HG02798 (cell line): Measurements from ENCODE around the gene KCNJ9.

Experiments
- ATAC-seq: cut with Tn5 transposase; IDR thresholded peaks from one replicate; pipeline ENCODE4 v1.9.1; 2021; ENCODE audit warnings: mild to moderate bottlenecking; ENCODE audit not compliant: unreplicated experiment, poor library complexity

Gene KCNJ9

GRCh38 chr1:160064746-160065145, 16.6 kb upstream of the KCNJ9 start:
- no peak for ATAC-seq

- ATAC-seq = no peak
Measured at GRCh38 chr1:160066829-160067745, 14.3 kb upstream of the KCNJ9 start.

DNA sequence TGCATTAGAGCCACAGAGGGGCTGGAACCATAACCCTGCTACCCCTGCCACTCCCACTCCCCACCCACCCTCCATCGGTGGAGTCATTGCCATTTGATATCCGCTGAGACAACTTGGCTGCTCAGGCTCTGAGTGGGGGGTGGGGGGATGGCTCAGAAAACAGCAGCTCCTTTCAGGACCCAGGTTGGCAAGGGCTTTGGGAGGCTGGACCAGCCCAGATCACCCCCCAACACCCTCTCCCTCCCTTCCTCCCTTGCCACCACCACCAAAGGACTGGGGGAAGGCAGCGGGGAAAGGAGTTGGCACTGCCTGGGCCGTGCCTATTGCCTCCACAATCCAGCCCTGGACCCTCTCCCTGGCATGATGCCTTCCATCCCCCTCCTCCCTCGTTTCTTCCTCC, 13.1 kb upstream of the KCNJ9 start:
- no peak for ATAC-seq

DNA sequence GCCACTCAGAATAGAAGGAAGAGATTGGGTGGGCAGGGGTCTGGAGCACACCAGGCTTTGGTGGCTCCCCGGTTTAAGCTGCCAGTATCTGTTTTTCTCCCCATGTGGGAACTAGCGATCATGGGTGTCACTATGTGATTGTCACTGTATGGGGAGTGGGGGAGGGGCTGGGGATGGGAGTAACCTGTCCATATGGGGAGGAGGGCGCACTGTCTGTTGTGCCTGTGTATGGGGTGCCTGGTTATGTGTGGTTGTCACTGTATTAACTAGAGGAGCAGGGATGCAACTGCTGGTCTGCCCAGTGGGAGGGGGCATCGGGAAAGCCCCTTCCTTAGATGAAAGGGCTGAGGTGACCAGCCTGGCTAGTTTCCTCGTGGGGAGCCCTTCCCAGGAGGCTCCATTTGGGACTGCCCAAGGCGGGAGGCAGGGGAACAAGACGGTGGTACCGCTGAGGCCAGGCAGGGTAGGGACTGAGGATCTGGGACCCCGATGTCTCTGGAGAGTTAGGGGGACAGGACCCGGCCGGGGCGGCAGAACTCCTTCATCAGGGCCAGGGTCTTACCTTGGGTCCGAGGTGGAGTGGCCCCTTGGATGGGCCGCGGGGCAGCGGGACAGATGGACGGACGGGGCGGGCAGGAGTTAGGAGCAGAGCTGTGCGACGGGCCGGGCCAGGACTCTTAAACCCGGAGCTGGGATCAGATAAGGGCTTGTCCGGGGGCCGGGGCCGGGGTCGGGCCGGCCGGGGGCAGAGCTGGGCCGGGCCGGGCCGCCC, 11.7 kb upstream of the KCNJ9 start, which contains the start of gene KCNJ10:
TSS of gene KCNJ10 (minus strand) at position 701 of the 772 bp plus-strand sequence. CDS start 27,628 bp downstream, outside the sequence.
- ATAC-seq = peak; percentile 5

DNA sequence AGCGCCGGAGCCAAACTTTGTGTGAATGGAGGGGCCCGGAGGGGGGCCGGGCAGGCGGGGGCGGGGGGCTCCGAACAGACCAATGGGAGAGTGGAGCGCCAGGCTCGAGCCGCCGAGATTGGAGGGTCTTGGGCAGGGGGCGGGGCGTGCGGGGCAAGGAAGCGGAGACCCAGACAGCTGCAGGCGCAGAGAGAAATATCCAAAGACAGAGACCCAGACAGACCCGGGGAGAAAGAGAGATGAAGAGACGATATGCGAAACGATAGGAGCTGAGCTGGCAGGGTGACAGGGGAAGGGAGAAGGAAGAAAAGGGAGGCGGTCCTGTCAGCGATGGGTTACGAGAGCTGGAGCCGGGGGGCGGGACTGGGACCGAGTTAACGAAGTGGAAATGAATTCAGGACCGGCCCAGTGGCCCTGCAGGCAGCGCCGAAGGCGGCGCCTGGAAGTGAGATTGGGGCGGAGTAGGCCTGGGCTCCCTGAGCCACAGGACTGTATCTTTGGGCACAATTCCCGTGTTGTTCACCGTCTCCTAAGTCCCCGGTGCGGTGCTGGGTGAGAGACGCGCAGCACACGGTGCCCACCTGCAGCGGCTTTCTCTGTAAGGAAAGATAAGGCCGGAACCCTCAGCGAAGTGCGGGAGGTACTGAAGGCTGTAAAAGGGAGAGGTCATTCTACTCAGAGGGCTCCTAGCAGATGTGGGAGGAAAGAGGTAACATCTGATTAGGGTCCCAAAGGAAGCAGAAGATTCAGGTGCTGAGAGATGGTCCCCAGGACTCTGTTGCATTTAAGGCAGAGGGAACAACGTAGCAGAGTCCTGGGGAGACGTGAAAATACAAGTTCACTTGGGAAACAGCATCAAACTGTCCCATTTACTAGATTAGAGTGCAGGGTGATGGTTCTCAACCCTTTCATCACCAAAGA, 10.8 kb upstream of the KCNJ9 start:
- peak; percentile 51 for ATAC-seq

DNA sequence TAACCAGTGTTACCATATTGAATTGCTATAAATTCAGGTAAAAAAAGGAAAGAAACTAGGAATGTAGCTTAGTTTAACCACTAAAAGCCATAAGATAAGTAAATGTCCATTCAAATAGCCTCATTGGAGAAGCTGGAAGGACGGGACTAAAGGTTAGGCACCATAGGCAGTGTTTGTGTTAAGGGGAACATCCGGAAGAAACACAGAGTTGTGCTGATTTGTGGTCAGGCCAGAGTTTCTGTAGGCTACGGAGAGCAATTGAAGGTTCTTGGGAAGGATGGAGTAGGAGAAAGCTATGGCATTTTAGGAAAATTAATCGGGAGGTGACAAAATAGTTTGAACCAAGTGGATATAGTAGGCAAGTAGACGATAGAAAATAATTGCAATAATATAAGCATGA, 10.0 kb upstream of the KCNJ9 start:
- ATAC-seq = no peak

DNA sequence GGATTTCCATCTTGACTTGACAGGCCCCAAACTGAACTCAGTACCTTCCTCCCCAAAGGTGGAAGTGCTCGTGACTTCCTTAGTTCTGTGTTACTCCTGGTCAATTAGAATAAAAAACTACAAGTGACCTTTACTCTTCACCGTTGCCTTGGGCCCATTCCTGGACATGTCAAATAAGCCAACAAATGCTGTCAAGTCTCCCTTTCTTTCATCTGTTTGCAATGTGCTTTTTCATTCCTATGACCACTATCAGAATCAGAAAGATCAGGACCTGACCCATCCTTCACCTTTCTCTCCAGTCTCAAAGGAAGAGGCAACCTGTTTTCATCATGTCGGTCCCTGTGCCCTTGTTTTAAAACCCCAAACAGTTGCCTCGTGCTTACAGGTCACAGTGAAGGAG, 6.5 kb upstream of the KCNJ9 start:
- ATAC-seq = no peak

DNA sequence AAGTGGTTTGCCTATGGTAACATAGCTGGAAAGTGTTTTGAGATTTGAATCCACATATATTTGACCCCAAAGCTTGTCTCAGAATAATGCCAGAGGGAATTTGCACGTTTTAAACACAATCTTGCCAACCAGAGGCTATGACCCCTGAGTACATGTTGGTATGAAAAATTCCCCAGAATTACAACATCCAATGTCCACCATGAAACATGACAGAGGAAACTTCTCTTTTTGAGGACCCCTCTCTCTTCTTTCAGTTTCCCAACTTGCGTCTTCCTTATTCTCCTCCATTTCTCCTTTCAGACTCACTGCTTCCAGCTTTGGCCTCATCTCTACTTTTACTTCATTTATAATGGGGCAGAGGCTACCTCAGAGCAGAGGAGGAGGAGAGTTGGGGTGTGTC, 5.5 kb upstream of the KCNJ9 start:
- no peak for ATAC-seq

- ATAC-seq = no peak
Measured at GRCh38 chr1:160076295-160076694, 5.0 kb upstream of the KCNJ9 start.

GRCh38 chr1:160077486-160077885, 3.9 kb upstream of the KCNJ9 start:
- no peak for ATAC-seq

GRCh38 chr1:160078512-160079195, 2.7 kb upstream of the KCNJ9 start:
- ATAC-seq = no peak

GRCh38 chr1:160079448-160079847, 1.9 kb upstream of the KCNJ9 start:
- no peak for ATAC-seq

- ATAC-seq = no peak
Measured at GRCh38 chr1:160080381-160081100, 797 bp upstream of the KCNJ9 start.

DNA sequence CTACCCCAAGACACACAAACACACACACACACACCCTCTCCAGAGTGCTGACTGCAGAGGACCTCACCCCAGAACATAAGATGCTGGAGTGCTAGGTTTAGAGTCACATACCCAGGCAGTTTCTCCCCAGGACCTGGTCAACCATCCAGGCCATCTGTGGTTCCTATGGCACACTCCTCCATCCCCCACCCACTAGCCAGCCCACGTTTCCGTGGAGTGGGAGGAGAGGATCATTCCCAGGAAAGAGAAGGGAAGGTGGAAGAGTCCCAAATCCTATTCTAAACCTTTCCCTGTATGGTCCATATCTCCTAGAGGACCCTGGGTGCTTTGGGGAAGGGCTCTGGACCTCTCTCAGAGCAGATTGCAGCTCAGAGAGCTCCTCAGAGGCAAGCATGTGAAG, 1.1 kb downstream of the KCNJ9 start:
- no peak for ATAC-seq

DNA sequence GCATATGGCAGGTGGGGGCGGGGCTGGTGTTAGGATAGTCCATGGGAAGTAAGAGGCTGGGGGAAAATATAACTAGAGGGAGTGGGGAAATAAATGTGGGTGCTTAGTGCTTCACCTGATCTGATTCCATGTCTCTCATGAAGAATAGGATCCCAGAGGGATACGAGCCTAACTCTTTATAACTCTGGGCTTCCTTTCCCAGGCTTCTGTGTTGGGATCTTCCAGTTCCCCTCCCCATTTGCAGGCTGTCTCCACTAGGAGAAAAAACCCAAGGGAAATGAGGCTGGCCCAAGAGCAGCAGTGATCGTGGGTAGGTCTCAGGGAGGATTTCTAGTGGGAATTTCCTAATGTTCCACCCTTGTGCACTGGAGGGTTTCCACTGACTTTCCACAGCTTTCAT, 1.6 kb downstream of the KCNJ9 start:
- no peak for ATAC-seq

- peak; percentile 73 for ATAC-seq
Measured at GRCh38 chr1:160083968-160084770, 2.8 kb downstream of the KCNJ9 start.

GRCh38 chr1:160084771-160085321, 3.5 kb downstream of the KCNJ9 start:
- no peak for ATAC-seq
